ENCODE data around the gene ARPC1A.
"Not testable (repeated sequence)": the region's sequence is repeated elsewhere in the genome, so short reads cannot be mapped to it uniquely, and the experiment has no call there.

ARPC1A gene

DNA sequence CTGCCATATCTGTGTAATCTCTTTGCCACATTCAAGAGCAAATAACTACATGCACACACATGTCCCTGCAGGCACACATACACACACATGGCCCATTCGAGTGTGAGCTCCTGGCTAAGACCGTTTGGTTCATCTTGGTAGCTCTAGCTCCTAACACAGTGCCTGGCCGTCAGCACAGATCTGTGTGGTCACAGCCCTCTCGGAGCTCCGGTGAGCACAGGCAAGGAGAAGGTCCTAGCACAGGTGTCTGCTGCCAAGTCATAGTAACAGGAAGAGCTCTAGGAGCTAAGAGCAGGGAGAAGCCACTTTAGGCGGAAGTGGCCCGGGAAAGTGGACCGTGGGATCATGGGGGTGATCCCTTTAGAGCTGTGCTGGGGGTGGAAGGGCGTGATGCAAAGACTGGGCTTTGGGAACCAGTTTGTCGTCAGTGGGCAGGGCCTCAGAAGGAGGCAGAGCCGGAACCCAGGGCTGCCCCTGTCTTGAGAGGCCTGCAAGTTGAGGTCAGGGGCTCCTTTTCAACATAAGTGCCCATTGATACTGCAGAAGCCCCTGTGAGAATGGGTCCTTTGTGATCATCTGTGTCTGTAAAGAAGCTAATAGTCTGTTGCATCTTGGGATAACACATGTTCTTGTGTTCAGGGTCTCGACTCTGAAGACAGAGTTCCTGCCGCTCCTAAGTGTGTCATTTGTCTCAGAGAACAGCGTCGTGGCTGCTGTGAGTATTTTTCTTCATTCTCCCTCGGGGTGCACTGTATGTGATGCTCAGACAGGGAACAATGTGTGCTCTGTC lies 32.2 kb downstream of the ARPC1A start:
- Histone ChIP-seq H3K27me3 (ENCODE audit: insufficient read depth, low read length, poor library complexity) (no peaks in the 10 kb centered on the region), H4K5ac (ENCODE audit: low read length) (no peak overlapping the region), H4K8ac (ENCODE audit: low read depth, low read length) (no peak overlapping the region), H3K23ac (ENCODE audit: low read length) (no peak overlapping the region), H3K56ac (ENCODE audit: low read length) (no peak overlapping the region), H3K18ac (ENCODE audit: low read length) (no peak overlapping the region), H3K9ac (ENCODE audit: low read length) (no peak overlapping the region), H3K27ac (ENCODE audit: low read depth, low read length) (no peak overlapping the region), H3K79me2 (ENCODE audit: control insufficient read depth, insufficient read depth, low read length) (no peaks in the 10 kb centered on the region), H3K4me2 (ENCODE audit: low read length) (no peak overlapping the region), H3K4ac (ENCODE audit: low read depth, low read length) (no peak overlapping the region), H3K4me3 (ENCODE audit: low read length) (no peak overlapping the region), H3K4me1 (ENCODE audit: control insufficient read depth, low read depth, low read length) (no peaks in the 10 kb centered on the region), H3K36me3 (ENCODE audit: control insufficient read depth, insufficient read depth, low read length) (peaks cover 14% of the 10 kb centered on the region), H3K79me1 (ENCODE audit: low read length) (no peaks in the 10 kb centered on the region), H2AK5ac (ENCODE audit: low read length) (no peak overlapping the region), H2BK15ac (replicated peaks; ENCODE audit: low read depth) (no peak overlapping the region), H2BK120ac (ENCODE audit: low read depth, low read length) (no peak overlapping the region), H2BK5ac (ENCODE audit: low read length) (no peak overlapping the region)
- no peak for DNase-seq
- whole genome bisulfite sequencing (ENCODE audit: extremely low coverage, insufficient coverage, low lambda C conversion rate) = no CpG with 5 or more reads among the region's 16 CpGs

DNA sequence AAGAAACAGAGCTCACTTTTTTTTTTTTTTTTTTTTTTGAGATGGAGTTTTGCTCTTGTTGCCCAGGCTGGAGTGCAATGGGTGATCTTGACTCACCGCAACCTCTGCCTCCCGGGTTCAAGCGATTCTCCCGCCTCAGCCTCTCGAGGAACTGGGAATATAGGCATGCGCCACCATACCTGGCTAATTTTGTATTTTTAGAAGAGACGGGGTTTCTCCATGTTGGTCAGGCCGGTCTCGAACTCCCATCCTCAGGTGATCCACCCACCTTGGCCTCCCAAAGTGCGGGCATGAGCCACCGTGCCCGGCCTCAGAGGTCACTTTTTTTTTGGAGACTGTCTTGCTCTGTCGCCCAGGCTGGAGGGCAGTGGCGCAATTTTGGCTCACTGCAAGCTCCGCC lies 32.8 kb downstream of the ARPC1A start:
- not testable (repeated sequence) for H3K27ac ChIP-seq (ENCODE audit: low read depth, low read length); H2BK120ac ChIP-seq (ENCODE audit: low read depth, low read length); H3K4ac ChIP-seq (ENCODE audit: low read depth, low read length); H3K4me3 ChIP-seq (ENCODE audit: low read length); H3K56ac ChIP-seq (ENCODE audit: low read length); H3K23ac ChIP-seq (ENCODE audit: low read length); H2AK5ac ChIP-seq (ENCODE audit: low read length); H3K27me3 ChIP-seq (ENCODE audit: insufficient read depth, low read length, poor library complexity); H3K4me2 ChIP-seq (ENCODE audit: low read length); H3K4me1 ChIP-seq (ENCODE audit: control insufficient read depth, low read depth, low read length); H2BK15ac ChIP-seq (replicated peaks; ENCODE audit: low read depth); H3K79me2 ChIP-seq (ENCODE audit: control insufficient read depth, insufficient read depth, low read length); H4K5ac ChIP-seq (ENCODE audit: low read length); H4K8ac ChIP-seq (ENCODE audit: low read depth, low read length); DNase-seq; H3K18ac ChIP-seq (ENCODE audit: low read length); H3K9ac ChIP-seq (ENCODE audit: low read length); H3K79me1 ChIP-seq (ENCODE audit: low read length); H2BK5ac ChIP-seq (ENCODE audit: low read length)
- no CpG with 5 or more reads among the region's 15 CpGs for WGBS (ENCODE audit: extremely low coverage, insufficient coverage, low lambda C conversion rate)
- H3K36me3 ChIP-seq (ENCODE audit: control insufficient read depth, insufficient read depth, low read length) = peaks cover 14% of the 10 kb centered on the region

DNA sequence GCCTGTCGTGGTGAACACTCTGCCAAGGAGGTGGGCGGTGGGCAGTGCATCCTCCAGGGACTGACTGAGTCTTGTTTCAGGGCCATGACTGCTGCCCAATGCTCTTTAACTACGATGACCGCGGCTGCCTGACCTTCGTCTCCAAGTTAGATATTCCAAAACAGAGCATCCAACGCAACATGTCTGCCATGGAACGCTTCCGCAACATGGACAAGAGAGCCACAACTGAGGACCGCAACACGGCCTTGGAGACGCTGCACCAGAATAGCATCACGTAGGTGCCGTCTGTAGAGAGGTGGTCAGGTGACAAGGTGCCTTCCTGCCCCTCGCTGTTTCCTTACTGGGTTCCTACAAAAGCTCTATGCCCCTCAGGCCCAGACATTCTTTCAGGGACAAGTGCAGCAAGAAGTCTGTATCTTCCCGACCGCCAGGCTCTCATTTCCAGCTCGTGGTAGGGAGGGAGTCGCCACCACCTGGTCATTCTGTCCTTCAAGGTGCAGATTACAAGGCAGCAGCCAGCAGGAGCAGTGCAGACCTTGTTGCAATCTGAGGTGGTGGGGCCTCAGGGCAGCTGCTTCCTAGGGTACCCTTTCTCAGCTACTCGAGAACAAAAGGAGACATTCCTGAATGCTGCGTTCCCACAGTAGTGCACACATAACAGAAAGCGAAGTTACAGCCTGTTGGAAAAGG lies 33.9 kb downstream of the ARPC1A start:
- Histone ChIP-seq H4K8ac (ENCODE audit: low read depth, low read length) (no peak overlapping the region), H3K4me1 (ENCODE audit: control insufficient read depth, low read depth, low read length) (no peaks in the 10 kb centered on the region), H3K4ac (ENCODE audit: low read depth, low read length) (no peak overlapping the region), H3K56ac (ENCODE audit: low read length) (no peak overlapping the region), H3K27ac (ENCODE audit: low read depth, low read length) (no peak overlapping the region), H3K23ac (ENCODE audit: low read length) (no peak overlapping the region), H3K27me3 (ENCODE audit: insufficient read depth, low read length, poor library complexity) (no peaks in the 10 kb centered on the region), H2AK5ac (ENCODE audit: low read length) (no peak overlapping the region), H3K79me2 (ENCODE audit: control insufficient read depth, insufficient read depth, low read length) (no peaks in the 10 kb centered on the region), H2BK5ac (ENCODE audit: low read length) (no peak overlapping the region), H3K4me2 (ENCODE audit: low read length) (no peak overlapping the region), H3K36me3 (ENCODE audit: control insufficient read depth, insufficient read depth, low read length) (peaks cover 14% of the 10 kb centered on the region), H3K4me3 (ENCODE audit: low read length) (no peak overlapping the region), H3K9ac (ENCODE audit: low read length) (no peak overlapping the region), H3K79me1 (ENCODE audit: low read length) (no peaks in the 10 kb centered on the region), H2BK15ac (replicated peaks; ENCODE audit: low read depth) (no peak overlapping the region), H3K18ac (ENCODE audit: low read length) (no peak overlapping the region), H4K5ac (ENCODE audit: low read length) (no peak overlapping the region), H2BK120ac (ENCODE audit: low read depth, low read length) (no peak overlapping the region)
- no CpG with 5 or more reads among the region's 22 CpGs for WGBS (ENCODE audit: extremely low coverage, insufficient coverage, low lambda C conversion rate)
- peak; percentile 60 for DNase-seq

GRCh38 chr7:99362801-99363200 lies 37.1 kb downstream of the ARPC1A start:
- Histone ChIP-seq H3K4me2 (ENCODE audit: low read length) (no peak overlapping the region), H3K4me3 (ENCODE audit: low read length) (no peak overlapping the region), H3K4ac (ENCODE audit: low read depth, low read length) (no peak overlapping the region), H3K36me3 (ENCODE audit: control insufficient read depth, insufficient read depth, low read length) (peaks cover 14% of the 10 kb centered on the region), H2BK15ac (replicated peaks; ENCODE audit: low read depth) (no peak overlapping the region), H3K27me3 (ENCODE audit: insufficient read depth, low read length, poor library complexity) (no peaks in the 10 kb centered on the region), H3K27ac (ENCODE audit: low read depth, low read length) (no peak overlapping the region), H2BK120ac (ENCODE audit: low read depth, low read length) (no peak overlapping the region), H2BK5ac (ENCODE audit: low read length) (no peak overlapping the region), H3K18ac (ENCODE audit: low read length) (no peak overlapping the region), H3K56ac (ENCODE audit: low read length) (no peak overlapping the region), H3K79me2 (ENCODE audit: control insufficient read depth, insufficient read depth, low read length) (no peaks in the 10 kb centered on the region), H3K9ac (ENCODE audit: low read length) (no peak overlapping the region), H3K4me1 (ENCODE audit: control insufficient read depth, low read depth, low read length) (no peaks in the 10 kb centered on the region), H2AK5ac (ENCODE audit: low read length) (no peak overlapping the region), H4K8ac (ENCODE audit: low read depth, low read length) (no peak overlapping the region), H4K5ac (ENCODE audit: low read length) (no peak overlapping the region), H3K23ac (ENCODE audit: low read length) (no peak overlapping the region), H3K79me1 (ENCODE audit: low read length) (no peaks in the 10 kb centered on the region)
- no CpG with 5 or more reads among the region's 3 CpGs for WGBS (ENCODE audit: extremely low coverage, insufficient coverage, low lambda C conversion rate)
- no peak for DNase-seq

- Histone ChIP-seq H3K27me3 (ENCODE audit: insufficient read depth, low read length, poor library complexity) (no peaks in the 10 kb centered on the region), H3K79me2 (ENCODE audit: control insufficient read depth, insufficient read depth, low read length) (no peaks in the 10 kb centered on the region), H3K4me2 (ENCODE audit: low read length) (no peak overlapping the region), H3K36me3 (ENCODE audit: control insufficient read depth, insufficient read depth, low read length) (peaks cover 13% of the 10 kb centered on the region), H3K4me1 (ENCODE audit: control insufficient read depth, low read depth, low read length) (no peaks in the 10 kb centered on the region), H3K56ac (ENCODE audit: low read length) (no peak overlapping the region), H3K27ac (ENCODE audit: low read depth, low read length) (no peak overlapping the region), H4K5ac (ENCODE audit: low read length) (no peak overlapping the region), H2AK5ac (ENCODE audit: low read length) (no peak overlapping the region), H2BK5ac (ENCODE audit: low read length) (no peak overlapping the region), H3K23ac (ENCODE audit: low read length) (no peak overlapping the region), H3K18ac (ENCODE audit: low read length) (no peak overlapping the region), H2BK120ac (ENCODE audit: low read depth, low read length) (no peak overlapping the region), H3K4ac (ENCODE audit: low read depth, low read length) (no peak overlapping the region), H3K4me3 (ENCODE audit: low read length) (no peak overlapping the region), H4K8ac (ENCODE audit: low read depth, low read length) (no peak overlapping the region), H3K79me1 (ENCODE audit: low read length) (no peaks in the 10 kb centered on the region), H2BK15ac (replicated peaks; ENCODE audit: low read depth) (no peak overlapping the region), H3K9ac (ENCODE audit: low read length) (no peak overlapping the region)
- DNase-seq = no peak
- no CpG with 5 or more reads among the region's 5 CpGs for WGBS (ENCODE audit: extremely low coverage, insufficient coverage, low lambda C conversion rate)
These were observed 37.6 kb downstream of the ARPC1A start for GRCh38 chr7:99363286-99363685.
